Suppressor macrophage (primary cell): Measurements from ENCODE around the gene ZNF213.

Experiments used
- DNase-seq, 4 experiments: peaks; one replicate each; pipeline ENCODE4 v3.0.0-alpha.2; 2020 to 2022
- total RNA-seq, 17 experiments: gene quantifications; one replicate each; lab custom pipeline; 2026; ENCODE audit warnings: mixed read lengths in 6 of 17, inconsistent platforms in 3 of 17; lab: John Stamatoyannopoulos, UW

The ZNF213 gene, protein sequence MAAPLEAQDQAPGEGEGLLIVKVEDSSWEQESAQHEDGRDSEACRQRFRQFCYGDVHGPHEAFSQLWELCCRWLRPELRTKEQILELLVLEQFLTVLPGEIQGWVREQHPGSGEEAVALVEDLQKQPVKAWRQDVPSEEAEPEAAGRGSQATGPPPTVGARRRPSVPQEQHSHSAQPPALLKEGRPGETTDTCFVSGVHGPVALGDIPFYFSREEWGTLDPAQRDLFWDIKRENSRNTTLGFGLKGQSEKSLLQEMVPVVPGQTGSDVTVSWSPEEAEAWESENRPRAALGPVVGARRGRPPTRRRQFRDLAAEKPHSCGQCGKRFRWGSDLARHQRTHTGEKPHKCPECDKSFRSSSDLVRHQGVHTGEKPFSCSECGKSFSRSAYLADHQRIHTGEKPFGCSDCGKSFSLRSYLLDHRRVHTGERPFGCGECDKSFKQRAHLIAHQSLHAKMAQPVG
- 2.2 to 14.4 (median 6.1) reads per million in 17 experiments for total RNA-seq

GRCh38 chr16:3134338-3135125 lies at the start of gene ZNF213:
ZNF213 (plus strand) TSS chr16:3135029; CDS start chr16:3137281, 2,252 bp downstream.
- peak; percentile 95 to 98 (median 98) for DNase-seq

DNA sequence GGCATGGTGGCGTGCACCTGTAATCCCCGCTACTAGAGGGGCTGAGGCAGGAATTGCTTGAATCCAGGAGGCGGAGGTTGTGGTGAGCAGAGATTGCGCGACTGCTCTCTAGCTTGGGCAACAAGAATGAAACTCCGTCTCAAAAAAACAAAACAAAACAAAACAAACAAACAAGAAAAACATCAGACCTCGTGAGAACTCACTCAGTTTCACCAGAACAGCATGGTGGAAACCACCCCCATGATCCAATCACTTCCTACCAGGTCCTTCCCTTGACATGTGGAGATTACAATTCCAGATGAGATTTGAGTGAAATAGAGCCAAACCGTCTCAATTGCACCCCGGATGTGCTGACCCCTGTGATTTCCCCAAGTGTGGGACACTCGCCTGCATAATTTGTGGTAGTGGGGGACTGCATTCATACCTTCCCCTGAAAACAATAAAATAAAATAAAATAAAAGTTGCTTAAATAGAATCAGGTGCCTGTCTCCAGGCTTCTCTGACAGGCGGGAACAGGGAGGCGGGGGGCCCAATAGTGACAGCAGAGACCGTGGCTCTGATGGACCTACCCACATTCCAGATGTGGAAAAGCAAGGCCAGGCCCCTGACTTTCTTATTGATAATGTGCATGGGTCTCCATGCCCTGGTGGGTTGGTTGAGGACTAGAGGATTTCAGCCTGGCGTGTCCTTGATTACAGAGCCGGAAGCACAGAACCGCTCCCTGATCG lies 48.8 kb upstream of the ZNF213 start:
- peak in 2 of 4 experiments; percentile 22 to 29 for DNase-seq

DNA sequence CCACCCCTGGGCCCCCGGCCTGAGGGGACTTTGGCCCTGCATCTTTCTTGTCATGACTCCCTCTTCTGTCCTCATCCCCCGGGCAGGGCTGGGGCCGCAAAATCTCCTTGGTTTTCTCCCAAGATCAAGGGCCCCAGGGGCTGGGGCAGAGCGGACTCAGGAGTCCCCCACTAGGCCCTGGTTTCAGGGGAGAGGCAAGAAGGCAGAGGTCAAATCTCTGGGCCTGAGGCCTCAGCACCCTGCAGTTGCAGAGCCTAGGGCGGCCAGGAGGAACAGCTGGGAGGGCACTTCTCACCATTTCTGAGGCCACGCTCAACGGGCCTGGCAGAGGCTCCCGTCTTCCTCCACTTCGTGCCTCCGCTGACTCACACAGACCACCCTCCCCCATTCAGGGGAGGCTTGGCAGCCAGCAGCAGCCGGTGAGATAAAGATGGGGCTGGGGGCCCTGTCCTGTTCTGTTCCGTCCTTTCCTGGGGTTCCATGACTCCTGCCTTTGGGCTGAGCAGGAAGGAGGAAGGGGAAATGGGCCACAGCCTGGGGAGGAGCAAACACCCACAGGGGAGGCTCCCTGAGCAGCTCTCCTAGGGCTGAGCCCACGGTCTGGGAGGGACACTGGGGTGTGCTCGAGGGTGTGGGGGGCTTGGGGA lies 48.1 kb upstream of the ZNF213 start:
- DNase-seq, result peak; percentile 38 to 70 (median 66)

DNA sequence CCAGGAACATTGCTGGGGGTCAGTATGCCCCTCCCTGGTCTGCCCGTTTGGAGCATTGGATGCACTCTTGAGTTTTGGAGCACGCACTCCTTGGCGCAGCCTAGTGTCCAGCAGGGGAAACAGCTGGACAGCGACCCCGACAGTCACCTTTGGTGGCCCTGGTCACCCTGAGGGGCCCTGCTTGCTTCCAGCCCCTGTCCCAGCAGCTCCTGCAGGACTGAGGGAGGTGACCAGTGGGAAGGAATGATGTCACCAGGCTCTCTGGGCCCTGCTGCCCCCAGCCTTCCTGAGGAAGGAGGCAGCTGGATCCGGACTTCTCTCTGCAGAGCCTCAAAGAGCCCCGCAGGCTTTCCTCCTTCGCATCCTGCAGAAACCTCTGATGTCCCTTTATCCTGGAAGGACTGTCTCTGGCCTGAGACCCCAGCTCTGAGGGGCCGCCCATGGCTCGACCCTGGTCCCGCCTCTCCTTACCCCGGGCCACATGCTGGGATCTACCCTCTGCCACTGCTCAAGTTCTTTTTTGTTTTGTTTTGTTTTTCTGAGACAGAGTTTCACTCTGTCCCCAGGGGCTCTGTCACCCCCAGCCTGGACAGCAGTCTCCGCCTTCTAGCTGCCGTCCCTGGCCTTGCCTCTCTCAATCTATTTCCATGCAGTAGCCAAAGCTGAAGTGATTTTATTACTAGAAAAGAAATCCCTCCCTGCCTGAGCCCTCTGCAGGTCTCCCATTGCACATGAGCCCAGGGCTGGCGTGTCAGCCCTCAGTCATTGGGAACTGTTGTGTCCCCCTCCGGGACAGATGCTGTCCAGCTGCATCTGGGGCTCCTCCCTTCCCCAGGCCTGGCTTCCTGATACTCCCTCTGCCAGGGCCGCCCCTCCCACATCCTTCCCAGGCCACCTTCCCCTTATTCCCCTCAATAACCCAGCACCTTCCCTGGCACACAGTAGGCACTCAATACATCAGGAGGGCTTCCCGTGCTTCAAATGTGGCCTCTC lies 47.3 kb upstream of the ZNF213 start:
- DNase-seq, result peak; percentile 27 to 58 (median 46)

GRCh38 chr16:3088450-3088849 lies 46.4 kb upstream of the ZNF213 start:
- DNase-seq, result no peak

DNA sequence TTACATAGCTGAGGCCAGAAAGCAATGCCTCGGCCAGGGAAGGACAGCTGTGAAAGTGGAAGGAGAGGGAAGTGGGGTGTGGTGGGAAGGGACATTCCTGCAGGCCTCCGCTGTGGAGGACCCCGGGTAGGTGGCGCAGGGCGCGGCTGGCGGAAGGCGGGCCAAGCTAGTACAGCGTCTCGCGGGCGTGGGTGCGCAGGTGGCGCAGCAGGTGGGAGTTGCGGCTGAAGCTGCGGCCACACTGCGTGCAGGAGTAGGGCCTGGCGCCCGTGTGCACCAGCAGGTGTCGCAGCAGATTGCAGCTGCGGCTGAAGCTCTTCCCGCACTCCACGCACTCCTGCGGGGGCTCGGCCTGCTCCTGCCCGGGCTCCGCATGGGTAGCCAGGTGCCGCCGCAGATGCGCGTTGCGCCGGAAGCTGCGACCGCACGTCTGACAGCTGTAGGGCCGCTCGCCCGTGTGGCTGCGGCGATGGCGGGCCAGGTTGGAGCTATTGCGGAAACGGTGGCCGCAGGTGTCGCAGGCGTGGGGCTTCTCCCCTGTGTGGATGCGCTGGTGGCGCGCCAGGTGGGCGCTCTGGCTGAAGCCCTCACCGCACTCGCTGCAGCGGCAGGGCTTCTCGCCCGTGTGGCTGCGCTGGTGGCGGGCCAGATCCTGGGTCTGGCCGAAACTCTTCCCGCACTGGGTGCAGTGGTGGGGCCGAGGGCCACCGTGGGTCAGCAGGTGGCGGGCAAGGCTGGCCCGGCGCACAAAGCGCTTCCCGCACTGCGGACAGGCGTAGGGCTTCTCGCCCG lies 45.7 kb upstream of the ZNF213 start:
- no peak for DNase-seq

DNA sequence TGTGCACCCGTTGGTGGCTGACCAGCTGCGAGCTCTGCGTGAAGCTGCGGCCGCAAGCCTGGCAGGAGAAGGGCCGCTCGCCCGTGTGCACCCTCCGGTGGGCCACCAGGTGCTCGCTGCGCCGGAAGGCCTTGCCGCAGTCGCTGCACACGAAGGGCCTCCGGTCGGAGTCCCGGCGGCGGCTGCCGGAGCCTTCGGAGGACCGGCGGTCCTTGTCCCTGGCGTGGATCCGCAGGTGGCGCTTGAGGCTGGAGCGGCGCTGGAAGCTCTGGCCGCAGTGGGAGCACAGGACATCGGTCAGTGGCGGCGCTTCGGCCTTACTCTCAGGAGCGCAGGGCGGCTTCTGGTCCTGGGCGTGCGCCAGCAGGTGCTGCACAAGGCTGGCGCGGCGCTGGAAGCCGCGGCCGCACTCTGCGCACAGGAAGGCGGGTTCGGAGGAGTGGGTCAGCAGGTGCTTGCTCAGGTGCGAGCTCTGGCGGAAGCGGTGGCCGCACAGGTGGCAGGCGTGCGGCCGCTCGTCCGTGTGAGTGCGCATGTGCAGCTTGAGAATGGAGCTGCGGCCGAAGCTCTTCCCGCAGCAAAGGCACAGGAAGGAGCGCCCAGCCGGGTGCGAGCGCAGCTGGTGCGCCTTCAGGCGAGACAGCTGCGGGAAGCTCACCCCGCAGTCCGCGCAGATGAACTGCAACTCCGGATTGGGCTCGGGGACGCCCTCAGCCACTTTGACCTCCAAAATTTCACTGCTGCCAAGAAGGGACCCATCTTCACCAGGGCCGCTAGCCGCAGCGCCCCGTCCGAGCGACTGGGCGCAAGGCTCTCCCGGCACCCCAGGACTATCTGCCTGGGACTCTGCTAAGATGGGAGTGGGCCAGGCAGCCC lies 44.9 kb upstream of the ZNF213 start:
- no peak for DNase-seq

DNA sequence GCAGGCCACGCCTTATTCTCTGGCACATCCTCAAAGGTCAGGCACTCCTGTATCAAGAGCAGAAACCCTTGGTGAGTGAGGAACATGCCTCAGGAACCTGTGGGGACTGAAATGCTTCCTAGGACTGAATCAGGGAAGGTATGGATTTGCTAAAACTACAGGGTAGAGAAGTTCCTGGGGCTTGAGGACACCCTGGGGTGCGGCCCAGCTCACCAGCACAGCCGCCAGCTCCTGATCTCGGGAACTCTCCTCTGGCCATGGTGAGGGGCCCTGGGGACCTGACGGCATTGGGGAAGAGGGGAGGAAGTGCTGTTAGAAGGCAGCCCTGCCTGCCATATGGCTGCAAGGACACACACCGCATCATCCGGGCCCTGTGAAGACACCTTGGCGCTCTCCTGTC lies 43.3 kb upstream of the ZNF213 start:
- no peak for DNase-seq

- no peak for DNase-seq
Measured at GRCh38 chr16:3092501-3092941, 42.3 kb upstream of the ZNF213 start.

- peak; percentile 74 to 82 (median 80) for DNase-seq
Measured at GRCh38 chr16:3094289-3095027, 40.4 kb upstream of the ZNF213 start.

- peak; percentile 81 to 93 (median 92) for DNase-seq
Measured at GRCh38 chr16:3095869-3096268, 39.0 kb upstream of the ZNF213 start.

- peak in 1 of 4 experiments; percentile 25 for DNase-seq
Measured at GRCh38 chr16:3096362-3096761, 38.5 kb upstream of the ZNF213 start.

GRCh38 chr16:3097266-3097665 lies 37.6 kb upstream of the ZNF213 start:
- DNase-seq, result no peak

- no peak for DNase-seq
Measured at GRCh38 chr16:3098459-3099394, 36.1 kb upstream of the ZNF213 start, which contains the start of gene ZSCAN10. ZSCAN10 (minus strand) TSS chr16:3099294; CDS start chr16:3092937, 6,357 bp downstream.

GRCh38 chr16:3099395-3099731 lies 35.5 kb upstream of the ZNF213 start:
- DNase-seq, result no peak

GRCh38 chr16:3099732-3100499 lies 34.9 kb upstream of the ZNF213 start:
- peak; percentile 96 to 99 (median 98) for DNase-seq
